ENCODE measurements around the gene TGM3. TPM values are rescaled to one million over a fixed set of nuclear protein-coding genes. Genes with fewer than 3 reads are reported as not detected.

Gene TGM3
- total RNA-seq, 1 experiment from 2014 or later = not detected

- Histone ChIP-seq H3K9me3 (ENCODE audit: control insufficient read depth in 1 of 2, insufficient read depth in 1 of 2, low read depth in 1 of 2, low read length in 2 of 2) (no peaks in the 10 kb centered on the region), H2AFZ (ENCODE audit: low read depth, low read length, poor library complexity, severe bottlenecking) (no peak overlapping the region), H3K79me2 (ENCODE audit: insufficient read depth, low read length) (no peaks in the 10 kb centered on the region), H3K4me2 (ENCODE audit: low read length) (no peak overlapping the region), H3K4me1 (ENCODE audit: control insufficient read depth in 1 of 2, insufficient read depth in 2 of 2, low read length in 2 of 2) (no peaks in the 10 kb centered on the region), H3K27me3 (ENCODE audit: insufficient read depth, low read length) (no peaks in the 10 kb centered on the region; the same call in 1 of the 2 replicates), H3K9ac (ENCODE audit: low read length) (no peak overlapping the region), H3K36me3 (ENCODE audit: control insufficient read depth in 1 of 2, insufficient read depth in 2 of 2, low read length in 2 of 2) (no peaks in the 10 kb centered on the region), H4K20me1 (ENCODE audit: insufficient read depth) (no peaks in the 10 kb centered on the region), H3K9me2 (ENCODE audit: insufficient read depth) (no peaks in the 10 kb centered on the region), H3K27ac (ENCODE audit: low read depth, low read length) (no peak overlapping the region), H3K4me3 (replicated peaks in 1 of 2; ENCODE audit: low read depth in 1 of 2, low read length in 2 of 2) (no peak overlapping the region)
- intact Hi-C loops (cut with micrococcal nuclease) = no loop called here
- ATAC-seq (no peak), DNase-seq (ENCODE audit: low read depth, low spot score) (no peak)
- CTCF ChIA-PET = no interaction called here
- POLR2A ChIA-PET = no interaction called here
- TF ChIP-seq YY1 (IDR thresholded peaks at IDR 0.05; ENCODE audit: extremely low read depth, insufficient replicate concordance, low read depth, low read length) = no peak
- no peak for TF ChIP-seq POLR2AphosphoS5 (IDR thresholded peaks at IDR 0.05; ENCODE audit: low read depth, low read length)
- no peak for TF ChIP-seq EZH2phosphoT487 (IDR thresholded peaks at IDR 0.05; ENCODE audit: borderline replicate concordance)
- no peak for TF ChIP-seq MAX (IDR thresholded peaks at IDR 0.05)
- no peak for TF ChIP-seq SRF (IDR thresholded peaks at IDR 0.05; ENCODE audit: low read depth)
- no peak for TF ChIP-seq EGR1 (IDR thresholded peaks at IDR 0.05; ENCODE audit: low read depth)
- TF ChIP-seq, protein P1, sequence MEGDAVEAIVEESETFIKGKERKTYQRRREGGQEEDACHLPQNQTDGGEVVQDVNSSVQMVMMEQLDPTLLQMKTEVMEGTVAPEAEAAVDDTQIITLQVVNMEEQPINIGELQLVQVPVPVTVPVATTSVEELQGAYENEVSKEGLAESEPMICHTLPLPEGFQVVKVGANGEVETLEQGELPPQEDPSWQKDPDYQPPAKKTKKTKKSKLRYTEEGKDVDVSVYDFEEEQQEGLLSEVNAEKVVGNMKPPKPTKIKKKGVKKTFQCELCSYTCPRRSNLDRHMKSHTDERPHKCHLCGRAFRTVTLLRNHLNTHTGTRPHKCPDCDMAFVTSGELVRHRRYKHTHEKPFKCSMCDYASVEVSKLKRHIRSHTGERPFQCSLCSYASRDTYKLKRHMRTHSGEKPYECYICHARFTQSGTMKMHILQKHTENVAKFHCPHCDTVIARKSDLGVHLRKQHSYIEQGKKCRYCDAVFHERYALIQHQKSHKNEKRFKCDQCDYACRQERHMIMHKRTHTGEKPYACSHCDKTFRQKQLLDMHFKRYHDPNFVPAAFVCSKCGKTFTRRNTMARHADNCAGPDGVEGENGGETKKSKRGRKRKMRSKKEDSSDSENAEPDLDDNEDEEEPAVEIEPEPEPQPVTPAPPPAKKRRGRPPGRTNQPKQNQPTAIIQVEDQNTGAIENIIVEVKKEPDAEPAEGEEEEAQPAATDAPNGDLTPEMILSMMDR (IDR thresholded peaks at IDR 0.05 in 2 of 3, conservative IDR thresholded peaks at IDR 0.05 in 1 of 3; ENCODE audit: borderline replicate concordance in 1 of 3, insufficient read depth in 1 of 3, low read depth in 2 of 3, low read length in 2 of 3) = no peak
- no peak for TF ChIP-seq POLR2A (IDR thresholded peaks at IDR 0.05; ENCODE audit: borderline replicate concordance, extremely low read depth, insufficient read depth, insufficient read length)
- no peak for TF ChIP-seq CEBPB (IDR thresholded peaks at IDR 0.05; ENCODE audit: low read depth)
- no peak for TF ChIP-seq ZNF274 (IDR thresholded peaks at IDR 0.05; ENCODE audit: low read depth, low read length)
- no peak for TF ChIP-seq RAD21 (IDR thresholded peaks at IDR 0.05; ENCODE audit: low read depth)
- TF ChIP-seq FOSL1 (IDR thresholded peaks at IDR 0.05; ENCODE audit: low read depth) = no peak
- no peak for TF ChIP-seq ZBTB33 (IDR thresholded peaks at IDR 0.05; ENCODE audit: extremely low read depth, insufficient replicate concordance, low read length)
- TF ChIP-seq TCF7L2 (IDR thresholded peaks at IDR 0.05; ENCODE audit: borderline replicate concordance, extremely low read depth, insufficient read depth, insufficient read length) = no peak
- TF ChIP-seq REST (IDR thresholded peaks at IDR 0.05; ENCODE audit: low read depth) = no peak
- TF ChIP-seq EZH2 (IDR thresholded peaks at IDR 0.05) = no peak
- TF ChIP-seq CBX3 (IDR thresholded peaks at IDR 0.05; ENCODE audit: low read depth) = no peak
- RAD21 ChIA-PET (ENCODE audit: low non-redundant PET in 1 of 2, low total read pairs in 2 of 2, uncharacterized antibody in 2 of 2, unreplicated experiment in 2 of 2) = no interaction called here
- no TSS peak for BruUV-seq (replicated peaks)
These were observed 43.3 kb upstream of the TGM3 start for GRCh38 chr20:2252419-2252997.

Measured in HCT116 (cell line).